ENCODE data around the gene AIFM3. TPM values are rescaled to one million over a fixed set of nuclear protein-coding genes. Genes with fewer than 3 reads are reported as not detected.

AIFM3 gene
- polyA plus RNA-seq, 1 donor from 2014 or later = 1.1 TPM

GRCh38 chr22:20945578-20945934 is 21.5 kb upstream of the AIFM3 start:
- H3F3A ChIP-seq (ENCODE audit: insufficient read depth, low read length, poor library complexity, severe bottlenecking) = no peaks in the 10 kb centered on the region
- H3K36me3 ChIP-seq (ENCODE audit: insufficient read depth, low read length) = peaks cover 4% of the 10 kb centered on the region
- H2AFZ ChIP-seq (ENCODE audit: low read depth, low read length) = no peak overlapping the region
- no peak overlapping the region for H3K9ac ChIP-seq (ENCODE audit: low read length)
- no peak overlapping the region for H3K4me2 ChIP-seq (ENCODE audit: low read length)
- peaks cover 7% of the 10 kb centered on the region for H4K20me1 ChIP-seq (ENCODE audit: insufficient read depth)
- peaks cover 76% of the 10 kb centered on the region for H3K79me2 ChIP-seq (replicated peaks; ENCODE audit: insufficient read depth, low read length)
- TF ChIP-seq MXI1 (conservative IDR thresholded peaks at IDR 0.05; ENCODE audit: poor library complexity, severe bottlenecking) (no peak), REST (IDR thresholded peaks at IDR 0.05; ENCODE audit: borderline replicate concordance) (no peak), POLR2AphosphoS5 (IDR thresholded peaks at IDR 0.05) (no peak), RAD21 (conservative IDR thresholded peaks at IDR 0.05) (no peak), SMC3 (conservative IDR thresholded peaks at IDR 0.05; ENCODE audit: poor library complexity) (no peak), EP300 (conservative IDR thresholded peaks at IDR 0.05; ENCODE audit: poor library complexity, severe bottlenecking) (no peak), CTCF (IDR thresholded peaks at IDR 0.05; ENCODE audit: poor library complexity, severe bottlenecking) (no peak), EZH2 (IDR thresholded peaks at IDR 0.05; ENCODE audit: borderline replicate concordance, insufficient read depth, low read length, poor library complexity, severe bottlenecking) (no peak)
- no peaks in the 10 kb centered on the region for H3K9me2 ChIP-seq (ENCODE audit: insufficient read depth, low read length)
- H3K4me3 ChIP-seq (ENCODE audit: low read length) = no peak overlapping the region
- no peak overlapping the region for H3K27ac ChIP-seq (ENCODE audit: low read length)
- H3K27me3 ChIP-seq (ENCODE audit: insufficient read depth, low read depth, low read length) = no peaks in the 10 kb centered on the region
- no peaks in the 10 kb centered on the region for H3K9me3 ChIP-seq (ENCODE audit: low read length)

GRCh38 chr22:20946080-20946986 is 20.7 kb upstream of the AIFM3 start:
- no peak overlapping the region for H3K4me2 ChIP-seq (ENCODE audit: low read length)
- no peaks in the 10 kb centered on the region for H3K9me3 ChIP-seq (ENCODE audit: low read length)
- no peak overlapping the region for H3K27ac ChIP-seq (ENCODE audit: low read length)
- no peaks in the 10 kb centered on the region for H3F3A ChIP-seq (ENCODE audit: insufficient read depth, low read length, poor library complexity, severe bottlenecking)
- H3K4me3 ChIP-seq (ENCODE audit: low read length) = no peak overlapping the region
- peaks cover 10% of the 10 kb centered on the region for H3K36me3 ChIP-seq (ENCODE audit: insufficient read depth, low read length)
- no peak overlapping the region for H3K9ac ChIP-seq (ENCODE audit: low read length)
- TF ChIP-seq POLR2AphosphoS5 (IDR thresholded peaks at IDR 0.05) (no peak), REST (IDR thresholded peaks at IDR 0.05; ENCODE audit: borderline replicate concordance) (no peak), TAF1 (IDR thresholded peaks at IDR 0.05; ENCODE audit: low read depth) (no peak)
- no peaks in the 10 kb centered on the region for H4K20me1 ChIP-seq (ENCODE audit: insufficient read depth)
- no peaks in the 10 kb centered on the region for H3K9me2 ChIP-seq (ENCODE audit: insufficient read depth, low read length)
- H3K79me2 ChIP-seq (replicated peaks; ENCODE audit: insufficient read depth, low read length) = peaks cover 69% of the 10 kb centered on the region
- no peak overlapping the region for H2AFZ ChIP-seq (ENCODE audit: low read depth, low read length)
- H3K27me3 ChIP-seq (ENCODE audit: insufficient read depth, low read depth, low read length) = no peaks in the 10 kb centered on the region

Data from neural cell (in vitro differentiated cells).